ENCODE measurements around the gene MRPS22.

The MRPS22 gene

DNA sequence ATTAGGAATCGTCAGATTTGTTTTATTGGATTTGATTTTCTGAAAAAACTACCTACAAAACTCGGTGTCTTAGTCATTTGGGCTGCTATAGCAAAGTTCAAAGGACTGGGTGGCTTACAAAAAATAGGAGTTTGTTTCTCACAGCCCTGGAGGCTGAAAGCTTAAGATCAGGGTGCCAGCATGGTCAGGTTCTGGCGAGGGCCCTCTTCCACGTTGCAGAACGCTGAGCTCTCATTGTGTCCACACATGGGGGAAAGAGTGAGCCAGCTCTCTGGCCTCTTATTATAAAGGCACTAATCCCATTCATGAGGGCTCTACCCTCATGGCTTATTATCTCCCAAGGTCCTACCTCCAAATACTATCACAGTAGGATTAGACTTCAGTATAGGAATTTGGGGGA lies 40.6 kb upstream of the MRPS22 start:
- H3K9me3 ChIP-seq (ENCODE audit: low read length): no peaks in the 10 kb centered on the region
- no peaks in the 10 kb centered on the region for H3K4me1 ChIP-seq (ENCODE audit: insufficient read depth, low read length)
- no peaks in the 10 kb centered on the region for H3K36me3 ChIP-seq (ENCODE audit: insufficient read depth, low read length)
- no peak overlapping the region for H3K4me3 ChIP-seq (ENCODE audit: low read depth in 1 of 2, low read length in 2 of 2)
- no peak overlapping the region for H3K27ac ChIP-seq (ENCODE audit: low read depth, low read length)
- no peak overlapping the region for H3K9ac ChIP-seq (ENCODE audit: low read length)
- no peaks in the 10 kb centered on the region for H3K27me3 ChIP-seq (ENCODE audit: control insufficient read depth in 1 of 2, insufficient read depth in 2 of 2, low read length in 2 of 2)

GRCh38 chr3:139304383-139304782 lies 39.4 kb upstream of the MRPS22 start:
- H3K36me3 ChIP-seq (ENCODE audit: insufficient read depth, low read length): no peaks in the 10 kb centered on the region
- no peaks in the 10 kb centered on the region for H3K4me1 ChIP-seq (ENCODE audit: insufficient read depth, low read length)
- no peak overlapping the region for H3K9ac ChIP-seq (ENCODE audit: low read length)
- no peaks in the 10 kb centered on the region for H3K27me3 ChIP-seq (ENCODE audit: control insufficient read depth in 1 of 2, insufficient read depth in 2 of 2, low read length in 2 of 2)
- H3K9me3 ChIP-seq (ENCODE audit: low read length): no peaks in the 10 kb centered on the region
- H3K27ac ChIP-seq (ENCODE audit: low read depth, low read length): no peak overlapping the region
- no peak overlapping the region for H3K4me3 ChIP-seq (ENCODE audit: low read depth in 1 of 2, low read length in 2 of 2)

GRCh38 chr3:139306078-139306477 lies 37.7 kb upstream of the MRPS22 start:
- no peaks in the 10 kb centered on the region for H3K9me3 ChIP-seq (ENCODE audit: low read length)
- no peaks in the 10 kb centered on the region for H3K4me1 ChIP-seq (ENCODE audit: insufficient read depth, low read length)
- H3K27me3 ChIP-seq (ENCODE audit: control insufficient read depth in 1 of 2, insufficient read depth in 2 of 2, low read length in 2 of 2): no peaks in the 10 kb centered on the region
- H3K36me3 ChIP-seq (ENCODE audit: insufficient read depth, low read length): no peaks in the 10 kb centered on the region
- no peak overlapping the region for H3K4me3 ChIP-seq (ENCODE audit: low read depth in 1 of 2, low read length in 2 of 2)
- H3K27ac ChIP-seq (ENCODE audit: low read depth, low read length): no peak overlapping the region
- H3K9ac ChIP-seq (ENCODE audit: low read length): no peak overlapping the region

GRCh38 chr3:139307072-139307491 lies 36.7 kb upstream of the MRPS22 start:
- Histone ChIP-seq H3K9me3 (ENCODE audit: low read length) (no peaks in the 10 kb centered on the region), H3K27ac (ENCODE audit: low read depth, low read length) (no peak overlapping the region), H3K9ac (ENCODE audit: low read length) (no peak overlapping the region), H3K36me3 (ENCODE audit: insufficient read depth, low read length) (no peaks in the 10 kb centered on the region), H3K27me3 (ENCODE audit: control insufficient read depth in 1 of 2, insufficient read depth in 2 of 2, low read length in 2 of 2) (no peaks in the 10 kb centered on the region), H3K4me3 (ENCODE audit: low read depth in 1 of 2, low read length in 2 of 2) (no peak overlapping the region), H3K4me1 (ENCODE audit: insufficient read depth, low read length) (no peaks in the 10 kb centered on the region)

GRCh38 chr3:139307601-139308555 lies 35.9 kb upstream of the MRPS22 start:
- H3K4me1 ChIP-seq (ENCODE audit: insufficient read depth, low read length): no peaks in the 10 kb centered on the region
- H3K9ac ChIP-seq (ENCODE audit: low read length): no peak overlapping the region
- no peaks in the 10 kb centered on the region for H3K36me3 ChIP-seq (ENCODE audit: insufficient read depth, low read length)
- H3K27ac ChIP-seq (ENCODE audit: low read depth, low read length): no peak overlapping the region
- H3K4me3 ChIP-seq (ENCODE audit: low read depth in 1 of 2, low read length in 2 of 2): no peak overlapping the region
- no peaks in the 10 kb centered on the region for H3K27me3 ChIP-seq (ENCODE audit: control insufficient read depth in 1 of 2, insufficient read depth in 2 of 2, low read length in 2 of 2)
- H3K9me3 ChIP-seq (ENCODE audit: low read length): no peaks in the 10 kb centered on the region

DNA sequence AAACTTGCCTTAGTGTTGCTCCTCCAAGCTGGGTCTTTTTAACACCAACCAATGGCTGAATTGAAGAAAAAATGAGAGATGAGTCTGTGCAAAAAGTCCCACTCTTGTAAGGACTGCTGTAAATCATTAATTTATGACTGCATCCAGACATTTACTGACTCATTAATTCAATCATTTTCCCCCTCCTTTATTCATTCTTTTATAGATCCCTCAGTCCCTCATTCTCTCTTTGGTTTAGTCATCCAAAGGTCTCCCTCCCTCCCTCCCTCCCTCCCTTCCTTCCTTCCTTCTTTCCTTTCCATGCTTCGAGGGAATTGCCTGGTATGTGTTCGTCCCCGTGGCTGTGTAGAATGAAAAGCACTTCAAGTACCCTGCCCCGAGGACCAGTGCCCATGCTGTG lies 35.3 kb upstream of the MRPS22 start:
- Histone ChIP-seq H3K27me3 (ENCODE audit: control insufficient read depth in 1 of 2, insufficient read depth in 2 of 2, low read length in 2 of 2) (no peaks in the 10 kb centered on the region), H3K27ac (ENCODE audit: low read depth, low read length) (no peak overlapping the region)

DNA sequence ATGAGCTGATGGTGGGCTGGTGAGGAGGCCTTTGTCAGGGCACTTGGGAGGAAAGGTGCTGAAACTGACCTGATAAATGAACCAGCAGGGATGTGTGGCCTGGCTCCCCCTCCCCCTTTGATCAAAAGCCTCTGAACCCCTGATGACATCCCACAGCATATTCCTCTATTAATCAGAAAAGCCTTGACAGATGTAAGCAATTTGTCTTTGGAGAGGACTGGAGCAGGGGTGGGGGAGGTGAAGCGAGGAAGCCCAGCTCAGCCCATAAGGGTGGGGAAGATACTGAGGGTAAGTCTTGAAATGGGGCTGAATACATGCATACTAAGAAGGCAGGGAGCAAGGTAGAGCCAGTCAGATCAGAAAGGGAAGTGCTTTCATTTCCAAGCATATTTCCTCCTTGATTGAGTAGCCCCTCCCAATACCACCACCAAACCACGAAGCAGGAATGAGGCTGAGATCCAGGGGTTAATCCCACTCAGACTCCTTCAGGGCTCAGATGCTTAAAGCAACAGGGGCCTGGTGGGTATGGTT lies 34.7 kb upstream of the MRPS22 start:
- no peaks in the 10 kb centered on the region for H3K9me3 ChIP-seq (ENCODE audit: low read length)
- no peak overlapping the region for H3K4me3 ChIP-seq (ENCODE audit: low read depth in 1 of 2, low read length in 2 of 2)
- no peak overlapping the region for H3K27ac ChIP-seq (ENCODE audit: low read depth, low read length)
- no peaks in the 10 kb centered on the region for H3K4me1 ChIP-seq (ENCODE audit: insufficient read depth, low read length)
- no peaks in the 10 kb centered on the region for H3K36me3 ChIP-seq (ENCODE audit: insufficient read depth, low read length)
- H3K9ac ChIP-seq (ENCODE audit: low read length): no peak overlapping the region
- no peaks in the 10 kb centered on the region for H3K27me3 ChIP-seq (ENCODE audit: control insufficient read depth in 1 of 2, insufficient read depth in 2 of 2, low read length in 2 of 2)

More for the DNA sequence above, 35.3 kb upstream of the MRPS22 start:
- Histone ChIP-seq H3K9me3 (ENCODE audit: low read length) (no peaks in the 10 kb centered on the region), H3K4me3 (ENCODE audit: low read depth in 1 of 2, low read length in 2 of 2) (no peak overlapping the region), H3K36me3 (ENCODE audit: insufficient read depth, low read length) (no peaks in the 10 kb centered on the region), H3K9ac (ENCODE audit: low read length) (no peak overlapping the region), H3K4me1 (ENCODE audit: insufficient read depth, low read length) (no peaks in the 10 kb centered on the region)

GRCh38 chr3:139309880-139310279 lies 33.9 kb upstream of the MRPS22 start:
- Histone ChIP-seq H3K36me3 (ENCODE audit: insufficient read depth, low read length) (no peaks in the 10 kb centered on the region), H3K4me1 (ENCODE audit: insufficient read depth, low read length) (no peaks in the 10 kb centered on the region), H3K27me3 (ENCODE audit: control insufficient read depth in 1 of 2, insufficient read depth in 2 of 2, low read length in 2 of 2) (no peaks in the 10 kb centered on the region), H3K9me3 (ENCODE audit: low read length) (no peaks in the 10 kb centered on the region), H3K4me3 (ENCODE audit: low read depth in 1 of 2, low read length in 2 of 2) (no peak overlapping the region), H3K27ac (ENCODE audit: low read depth, low read length) (no peak overlapping the region), H3K9ac (ENCODE audit: low read length) (no peak overlapping the region)

GRCh38 chr3:139310474-139310933 lies 33.3 kb upstream of the MRPS22 start:
- Histone ChIP-seq H3K4me3 (ENCODE audit: low read depth in 1 of 2, low read length in 2 of 2) (no peak overlapping the region), H3K27me3 (ENCODE audit: control insufficient read depth in 1 of 2, insufficient read depth in 2 of 2, low read length in 2 of 2) (no peaks in the 10 kb centered on the region), H3K4me1 (ENCODE audit: insufficient read depth, low read length) (no peaks in the 10 kb centered on the region), H3K27ac (ENCODE audit: low read depth, low read length) (no peak overlapping the region), H3K36me3 (ENCODE audit: insufficient read depth, low read length) (no peaks in the 10 kb centered on the region), H3K9me3 (ENCODE audit: low read length) (no peaks in the 10 kb centered on the region), H3K9ac (ENCODE audit: low read length) (no peak overlapping the region)

- H3K36me3 ChIP-seq (ENCODE audit: insufficient read depth, low read length): no peaks in the 10 kb centered on the region
- H3K27me3 ChIP-seq (ENCODE audit: control insufficient read depth in 1 of 2, insufficient read depth in 2 of 2, low read length in 2 of 2): no peaks in the 10 kb centered on the region
- no peak overlapping the region for H3K27ac ChIP-seq (ENCODE audit: low read depth, low read length)
- H3K4me1 ChIP-seq (ENCODE audit: insufficient read depth, low read length): no peaks in the 10 kb centered on the region
- no peaks in the 10 kb centered on the region for H3K9me3 ChIP-seq (ENCODE audit: low read length)
- no peak overlapping the region for H3K9ac ChIP-seq (ENCODE audit: low read length)
- no peak overlapping the region for H3K4me3 ChIP-seq (ENCODE audit: low read depth in 1 of 2, low read length in 2 of 2)
Measured at GRCh38 chr3:139311557-139311956, 32.3 kb upstream of the MRPS22 start.

DNA sequence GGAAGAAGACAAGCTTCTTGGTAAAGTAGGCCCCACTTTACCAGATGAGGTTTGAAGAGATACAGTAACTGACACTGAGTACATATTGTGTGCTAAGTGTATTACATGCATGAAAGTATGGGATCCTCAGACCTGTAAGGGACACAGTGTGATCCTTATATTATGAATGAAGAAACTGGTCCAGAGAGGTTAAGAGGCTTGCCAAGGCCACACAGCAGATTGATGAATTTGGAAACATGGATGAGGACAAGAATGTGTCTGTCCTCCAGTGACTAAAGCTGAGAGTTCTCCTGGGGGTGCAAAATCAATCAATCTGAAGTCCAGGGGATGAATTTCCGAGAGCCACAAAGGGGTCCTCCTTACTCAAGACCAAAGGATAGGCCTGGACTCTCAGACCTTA lies 31.4 kb upstream of the MRPS22 start:
- no peaks in the 10 kb centered on the region for H3K4me1 ChIP-seq (ENCODE audit: insufficient read depth, low read length)
- no peaks in the 10 kb centered on the region for H3K9me3 ChIP-seq (ENCODE audit: low read length)
- no peaks in the 10 kb centered on the region for H3K36me3 ChIP-seq (ENCODE audit: insufficient read depth, low read length)
- no peak overlapping the region for H3K27ac ChIP-seq (ENCODE audit: low read depth, low read length)
- no peaks in the 10 kb centered on the region for H3K27me3 ChIP-seq (ENCODE audit: control insufficient read depth in 1 of 2, insufficient read depth in 2 of 2, low read length in 2 of 2)
- H3K4me3 ChIP-seq (ENCODE audit: low read depth in 1 of 2, low read length in 2 of 2): no peak overlapping the region
- no peak overlapping the region for H3K9ac ChIP-seq (ENCODE audit: low read length)

All from muscle layer of colon (tissue), 2 donors.